Measurements from ENCODE around the gene CD244.

The CD244 gene

GRCh38 chr1:160813215-160813614 is 49.5 kb downstream of the CD244 start:
- in situ Hi-C loops (cut with HindIII; ENCODE audit: low pct_unique_long_range_greater_than_20kb, low sequenced_read_pairs) = no loop called here
- TF ChIP-seq JUND (IDR thresholded peaks at IDR 0.05; ENCODE audit: low read depth) = no peak
- no peak for DNase-seq (ENCODE audit: low read depth in 1 of 2, low spot score in 1 of 2)

GRCh38 chr1:160811147-160811546 is 51.5 kb downstream of the CD244 start:
- no peak for DNase-seq (ENCODE audit: low read depth in 1 of 2, low spot score in 1 of 2)
- in situ Hi-C loops (cut with HindIII; ENCODE audit: low pct_unique_long_range_greater_than_20kb, low sequenced_read_pairs) = no loop called here
- TF ChIP-seq JUND (IDR thresholded peaks at IDR 0.05; ENCODE audit: low read depth) = no peak

- TF ChIP-seq JUND (IDR thresholded peaks at IDR 0.05; ENCODE audit: low read depth) = no peak
- in situ Hi-C loops (cut with HindIII; ENCODE audit: low pct_unique_long_range_greater_than_20kb, low sequenced_read_pairs) = no loop called here
- DNase-seq (ENCODE audit: low read depth in 1 of 2, low spot score in 1 of 2) = peak in 1 of 2 experiments; percentile 14
Measured at GRCh38 chr1:160810486-160810885, 52.2 kb downstream of the CD244 start.

- no peak for TF ChIP-seq JUND (IDR thresholded peaks at IDR 0.05; ENCODE audit: low read depth)
- in situ Hi-C loops (cut with HindIII; ENCODE audit: low pct_unique_long_range_greater_than_20kb, low sequenced_read_pairs) = no loop called here
- DNase-seq (ENCODE audit: low read depth in 1 of 2, low spot score in 1 of 2) = no peak
Measured at GRCh38 chr1:160808289-160808688, 54.4 kb downstream of the CD244 start.

GRCh38 chr1:160807738-160808137 is 54.9 kb downstream of the CD244 start:
- TF ChIP-seq JUND (IDR thresholded peaks at IDR 0.05; ENCODE audit: low read depth) = no peak
- no peak for DNase-seq (ENCODE audit: low read depth in 1 of 2, low spot score in 1 of 2)
- in situ Hi-C loops (cut with HindIII; ENCODE audit: low pct_unique_long_range_greater_than_20kb, low sequenced_read_pairs) = no loop called here

GRCh38 chr1:160807247-160807646 is 55.4 kb downstream of the CD244 start:
- in situ Hi-C loops (cut with HindIII; ENCODE audit: low pct_unique_long_range_greater_than_20kb, low sequenced_read_pairs) = no loop called here
- TF ChIP-seq JUND (IDR thresholded peaks at IDR 0.05; ENCODE audit: low read depth) = no peak
- no peak for DNase-seq (ENCODE audit: low read depth in 1 of 2, low spot score in 1 of 2)

GRCh38 chr1:160806784-160807183 is 55.9 kb downstream of the CD244 start:
- in situ Hi-C loops (cut with HindIII; ENCODE audit: low pct_unique_long_range_greater_than_20kb, low sequenced_read_pairs) = no loop called here
- TF ChIP-seq JUND (IDR thresholded peaks at IDR 0.05; ENCODE audit: low read depth) = no peak
- no peak for DNase-seq (ENCODE audit: low read depth in 1 of 2, low spot score in 1 of 2)

GRCh38 chr1:160806109-160806665 is 56.5 kb downstream of the CD244 start:
- no peak for DNase-seq (ENCODE audit: low read depth in 1 of 2, low spot score in 1 of 2)
- TF ChIP-seq JUND (IDR thresholded peaks at IDR 0.05; ENCODE audit: low read depth) = no peak
- in situ Hi-C loops (cut with HindIII; ENCODE audit: low pct_unique_long_range_greater_than_20kb, low sequenced_read_pairs) = no loop called here

GRCh38 chr1:160801836-160802580 is 60.7 kb downstream of the CD244 start:
- TF ChIP-seq JUND (IDR thresholded peaks at IDR 0.05; ENCODE audit: low read depth) = no peak
- no peak for DNase-seq (ENCODE audit: low read depth in 1 of 2, low spot score in 1 of 2)
- in situ Hi-C loops (cut with HindIII; ENCODE audit: low pct_unique_long_range_greater_than_20kb, low sequenced_read_pairs) = no loop called here

GRCh38 chr1:160800645-160801408 is 61.9 kb downstream of the CD244 start:
- no peak for DNase-seq (ENCODE audit: low read depth in 1 of 2, low spot score in 1 of 2)
- in situ Hi-C loops (cut with HindIII; ENCODE audit: low pct_unique_long_range_greater_than_20kb, low sequenced_read_pairs) = no loop called here
- TF ChIP-seq JUND (IDR thresholded peaks at IDR 0.05; ENCODE audit: low read depth) = no peak

- no peak for DNase-seq (ENCODE audit: low read depth in 1 of 2, low spot score in 1 of 2)
- in situ Hi-C loops (cut with HindIII; ENCODE audit: low pct_unique_long_range_greater_than_20kb, low sequenced_read_pairs) = no loop called here
- no peak for TF ChIP-seq JUND (IDR thresholded peaks at IDR 0.05; ENCODE audit: low read depth)
Measured at GRCh38 chr1:160800142-160800541, 62.5 kb downstream of the CD244 start.

GRCh38 chr1:160799641-160800040 is 63.0 kb downstream of the CD244 start:
- TF ChIP-seq JUND (IDR thresholded peaks at IDR 0.05; ENCODE audit: low read depth) = no peak
- in situ Hi-C loops (cut with HindIII; ENCODE audit: low pct_unique_long_range_greater_than_20kb, low sequenced_read_pairs) = no loop called here

GRCh38 chr1:160798439-160798838 is 64.2 kb downstream of the CD244 start:
- no peak for DNase-seq (ENCODE audit: low read depth in 1 of 2, low spot score in 1 of 2)
- in situ Hi-C loops (cut with HindIII; ENCODE audit: low pct_unique_long_range_greater_than_20kb, low sequenced_read_pairs) = no loop called here
- no peak for TF ChIP-seq JUND (IDR thresholded peaks at IDR 0.05; ENCODE audit: low read depth)

More at GRCh38 chr1:160799641-160800040, 63.0 kb downstream of the CD244 start:
- no peak for DNase-seq (ENCODE audit: low read depth in 1 of 2, low spot score in 1 of 2)

All from T47D (cell line).